HK-2 (cell line): ENCODE results near the gene SPN.
"Not testable (repeated sequence)": the region's sequence is repeated elsewhere in the genome, so short reads cannot be mapped to it uniquely, and the experiment has no call there.

Experiments
- DNase-seq: peaks from one replicate; pipeline ENCODE4 v3.0.0-alpha.2; 2018; ENCODE audit not compliant: unreplicated experiment

SPN gene

GRCh38 chr16:29676989-29677785, 14.1 kb downstream of the SPN start:
- no peak for DNase-seq

- DNase-seq, result peak; percentile 84
Observed at GRCh38 chr16:29678691-29679267, 15.7 kb downstream of the SPN start, which contains the start of gene QPRT. QPRT (plus strand) TSS chr16:29679180; CDS start chr16:29679198, 18 bp downstream.

- peak; percentile 82 for DNase-seq
Observed at GRCh38 chr16:29680180-29680598, 17.1 kb downstream of the SPN start.

- no peak for DNase-seq
Observed at GRCh38 chr16:29683543-29684090, 20.6 kb downstream of the SPN start.

GRCh38 chr16:29684679-29685078, 21.6 kb downstream of the SPN start:
- no peak for DNase-seq

GRCh38 chr16:29686740-29687332, 23.8 kb downstream of the SPN start:
- no peak for DNase-seq

- DNase-seq, result no peak
Observed at GRCh38 chr16:29687755-29688154, 24.7 kb downstream of the SPN start.

GRCh38 chr16:29688172-29688571, 25.1 kb downstream of the SPN start:
- no peak for DNase-seq

- DNase-seq, result not testable (repeated sequence)
Observed at GRCh38 chr16:29689490-29690351, 26.7 kb downstream of the SPN start.

- DNase-seq, result not testable (repeated sequence)
Observed at GRCh38 chr16:29692606-29693005, 29.6 kb downstream of the SPN start.

GRCh38 chr16:29694384-29695195, 31.5 kb downstream of the SPN start:
- no peak for DNase-seq

GRCh38 chr16:29695675-29696074, 32.6 kb downstream of the SPN start:
- not testable (repeated sequence) for DNase-seq

- no peak for DNase-seq
Observed at GRCh38 chr16:29696881-29697331, 33.9 kb downstream of the SPN start.

- no peak for DNase-seq
Observed at GRCh38 chr16:29697391-29697790, 34.3 kb downstream of the SPN start.

GRCh38 chr16:29698042-29698441, 35.0 kb downstream of the SPN start:
- no peak for DNase-seq

GRCh38 chr16:29698484-29699323, 35.7 kb downstream of the SPN start:
- DNase-seq, result no peak

GRCh38 chr16:29699324-29700219, 36.5 kb downstream of the SPN start:
- DNase-seq, result no peak

- DNase-seq, result peak; percentile 74
Observed at GRCh38 chr16:29700253-29700987, 37.4 kb downstream of the SPN start.
